Loucy (cell line): ENCODE results near the gene PJA2.

Experiments
- CTCF ChIP-seq: fragments of 200-600 bp; sonication (generic); conservative IDR thresholded peaks from 2 replicates; pipeline ENCODE4 v1.5.1; 2014; ENCODE audit warnings: mild to moderate bottlenecking, antibody characterized with exemption, low read length
- EZH2phosphoT487 ChIP-seq: fragments of 200-600 bp; IDR thresholded peaks from 2 replicates; pipeline ENCODE4 v1.6.1; 2018; ENCODE audit warnings: antibody characterized with exemption, mild to moderate bottlenecking, moderate library complexity, borderline replicate concordance

DNA sequence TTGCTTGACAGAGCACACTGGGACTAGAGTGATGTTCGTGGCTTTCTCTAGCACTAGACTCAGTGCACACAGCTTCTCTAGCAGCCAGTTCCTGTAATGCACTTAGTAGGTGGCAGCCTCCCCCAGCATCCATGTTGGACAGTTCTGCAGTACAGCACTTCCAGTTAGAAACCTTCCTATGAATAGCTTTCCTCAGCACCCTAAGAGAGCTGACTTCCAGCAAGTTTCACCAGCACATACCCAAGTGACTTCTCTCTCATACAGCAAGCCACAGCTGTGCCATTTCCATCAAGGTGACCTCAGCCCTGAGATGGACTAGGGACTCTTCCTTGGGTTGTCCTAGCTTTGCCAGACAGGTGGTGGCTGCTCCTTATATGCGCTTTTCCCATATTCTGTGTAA is 60.4 kb downstream of the PJA2 start:
- TF ChIP-seq CTCF (no peak), EZH2phosphoT487 (no peak)
